Heart right ventricle (tissue), 16 donors: ENCODE measurements around the gene UBE2E1. TPM values are rescaled to one million over a fixed set of nuclear protein-coding genes. Genes with fewer than 3 reads are reported as not detected.

Experiments used
- ATAC-seq, 8 donors: fragments of 200-7000 bp; cut with Tn5 transposase; one replicate each; pipeline ENCODE4 v1.9.1; 2020; ENCODE audit warnings: mild to moderate bottlenecking in 8 of 8, moderate library complexity in 8 of 8, moderate number of reproducible peaks in 1 of 8
- DNase-seq, 2 donors: peaks; one replicate each; pipeline ENCODE4 v3.0.0-alpha.2; 2020
- H3K27ac ChIP-seq, 10 donors: fragments of 200-600 bp; sonication (generic) in 2 of 10; one replicate each; pipeline versions ENCODE4 v1.5.0 to v1.8.0; 2020 to 2022; ENCODE audit warnings: mild to moderate bottlenecking in 3 of 10
- H3K27me3 ChIP-seq, 7 donors: fragments of 200-600 bp; one replicate each; pipeline ENCODE4 v1.8.0; 2021 to 2022; ENCODE audit warnings: mild to moderate bottlenecking in 2 of 7
- H3K36me3 ChIP-seq, 9 donors: fragments of 200-600 bp; sonication (generic) in 1 of 9; one replicate each; pipeline versions ENCODE4 v1.5.0 to v1.8.0; 2020 to 2022; ENCODE audit warnings: mild to moderate bottlenecking in 2 of 9
- H3K4me1 ChIP-seq, 9 donors: fragments of 200-600 bp; sonication (generic) in 1 of 9; one replicate each; pipeline versions ENCODE4 v1.5.0 to v1.8.0; 2020 to 2022; ENCODE audit warnings: mild to moderate bottlenecking in 4 of 9
- H3K4me3 ChIP-seq, 10 donors: fragments of 200-600 bp; sonication (generic) in 2 of 10; one replicate each; pipeline versions ENCODE4 v1.5.0 to v1.8.0; 2020 to 2022; ENCODE audit warnings: mild to moderate bottlenecking in 7 of 10, moderate library complexity in 2 of 10
- H3K9me3 ChIP-seq, 11 donors: fragments of 200-600 bp in 10 of 11; sonication (generic) in 2 of 11; one replicate each; pipeline versions ENCODE4 v1.5.0 to v1.8.0; 2013 to 2022; ENCODE audit warnings: mild to moderate bottlenecking in 2 of 11, control low read depth in 1 of 11, moderate library complexity in 1 of 11
- WGBS, 2 donors: extraction: QIAGEN DNeasy Blood & Tissue Kit; methylation state at CpG; one replicate each; pipeline ENCODE4 v1.1.7; 2013; ENCODE audit warnings: inconsistent platforms in 1 of 2; 5-methylcytosine and 5-hydroxymethylcytosine counted together
- intact Hi-C, 10 donors: fragments of 100-400 bp; cut with DNase I; formaldehyde crosslinking; loops; one replicate each; pipeline versions ENCODE4 v1.11.1 to v1.14.2; 2022
- polyA plus RNA-seq, 2 donors: library from polyadenylated mRNA; stranded (reverse); fragments of 200-250 nt; gene quantifications; one replicate each; pipeline ENCODE4 v1.2.3, GENCODE V29; 2013
- total RNA-seq, 10 donors: library from RNA; stranded (reverse); fragmentation: NEBNext Ultra II Directional in 3 of 10; extraction: Animal tissue kit (Norgen Biotek cat#: 25700) in 3 of 10; gene quantifications; one replicate each; pipeline versions ENCODE4 v1.2.1 to v1.2.4, GENCODE V29; 2021 to 2023
- TF ChIP-seq, protein P1 (sequence below), 9 donors: fragments of 200-600 bp; sonication (generic) in 2 of 9; IDR thresholded peaks; one replicate each; pipeline versions ENCODE4 v1.5.0 to v1.8.0; 2021 to 2022; ENCODE audit warnings: antibody characterized with exemption in 9 of 9, mild to moderate bottlenecking in 5 of 9, moderate library complexity in 1 of 9
- donor health status: Arrhythmogenic right ventricular cardiomyopathy.
- donor health status: ischemic (EF 13 %, LVEDD 7.1; RV severe dilation, severe dysfunction).
- donor health status: healthy with polysubstance abuse.
- donor health status: DM: no; HTN: yes; CAD: no.
- donor health status: DM: no; HTN: no; CAD: no.
- donor health status: ischemic (EF 25% LVEDD 6.9; RV normal size, moderate dysfunction).
- donor health status: ischemic (EF 25% LVEDD 5.7; RV mildly dilated, moderate dysfunction).
- donor health status: healthy.
- donor health status: DM: yes; HTN: yes; CAD: no.
- donor health status: Ischemic cardiomyopathy.
- donor health status: ischemic (EF 35%, LVEDD 5.7; RV mildly dilated, moderate dysfunction).
- donor health status: nonischemic (EF 11% LVEDD 7.7; RV severe dilation, severe dysfunction).
- donor health status: DM: yes; HTN: yes; CAD: no.
- donor health status: PGD.
- donor health status: ischemic (EF 29% LVEDD 5.4; RV normal size, mild dysfunction).
- donor health status: nonischemic (EF 23%, LVEDD 6.1; RV moderate dilation, normal function).

The UBE2E1 gene
- total and polyA plus RNA-seq, 12 donors, result 45.2 to 88.8 (median 64.5) TPM

DNA sequence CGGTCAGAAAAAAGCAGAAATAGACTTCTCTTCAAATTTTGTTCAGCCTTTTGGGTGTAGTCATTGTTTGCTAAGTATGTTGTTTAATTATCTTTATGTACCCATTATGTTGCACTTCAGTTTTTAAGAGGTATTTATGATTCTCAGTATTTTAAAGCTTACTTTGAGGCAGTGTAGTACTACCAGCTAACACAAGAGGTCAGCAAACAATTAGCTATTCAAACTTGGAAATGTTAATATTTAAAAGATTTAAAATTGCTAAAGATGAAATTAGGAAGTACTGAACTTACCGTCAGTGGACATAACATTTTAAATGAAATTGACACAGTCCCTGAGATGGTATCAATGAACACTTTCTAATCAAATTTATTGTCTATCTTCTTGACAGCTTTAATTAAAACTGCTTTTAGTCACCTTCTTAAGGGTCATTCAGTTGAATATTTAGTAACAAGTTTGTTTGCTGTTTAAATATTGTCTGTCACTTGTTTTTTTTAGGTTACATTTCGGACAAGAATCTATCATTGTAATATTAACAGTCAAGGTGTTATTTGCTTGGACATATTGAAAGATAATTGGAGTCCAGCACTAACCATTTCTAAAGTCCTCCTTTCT lies 83.0 kb downstream of the UBE2E1 start:
- H3K4me1 ChIP-seq, result peaks cover 0 to 25% (median 14%) of the 10 kb centered on the region in 9 donors
- no peak overlapping the region for H3K27ac ChIP-seq
- DNase-seq (no peak), ATAC-seq (peak in 3 of 8 donors; percentile 27 to 44 (median 39))
- H3K36me3 ChIP-seq, result peaks cover 0 to 48% (median 0%) of the 10 kb centered on the region in 9 donors
- H3K27me3 ChIP-seq, result no peaks in the 10 kb centered on the region
- no peak overlapping the region for H3K4me3 ChIP-seq
- WGBS, 2 donors, result 59% methylated on average over 3 of the region's 3 CpGs
- TF ChIP-seq, protein P1, sequence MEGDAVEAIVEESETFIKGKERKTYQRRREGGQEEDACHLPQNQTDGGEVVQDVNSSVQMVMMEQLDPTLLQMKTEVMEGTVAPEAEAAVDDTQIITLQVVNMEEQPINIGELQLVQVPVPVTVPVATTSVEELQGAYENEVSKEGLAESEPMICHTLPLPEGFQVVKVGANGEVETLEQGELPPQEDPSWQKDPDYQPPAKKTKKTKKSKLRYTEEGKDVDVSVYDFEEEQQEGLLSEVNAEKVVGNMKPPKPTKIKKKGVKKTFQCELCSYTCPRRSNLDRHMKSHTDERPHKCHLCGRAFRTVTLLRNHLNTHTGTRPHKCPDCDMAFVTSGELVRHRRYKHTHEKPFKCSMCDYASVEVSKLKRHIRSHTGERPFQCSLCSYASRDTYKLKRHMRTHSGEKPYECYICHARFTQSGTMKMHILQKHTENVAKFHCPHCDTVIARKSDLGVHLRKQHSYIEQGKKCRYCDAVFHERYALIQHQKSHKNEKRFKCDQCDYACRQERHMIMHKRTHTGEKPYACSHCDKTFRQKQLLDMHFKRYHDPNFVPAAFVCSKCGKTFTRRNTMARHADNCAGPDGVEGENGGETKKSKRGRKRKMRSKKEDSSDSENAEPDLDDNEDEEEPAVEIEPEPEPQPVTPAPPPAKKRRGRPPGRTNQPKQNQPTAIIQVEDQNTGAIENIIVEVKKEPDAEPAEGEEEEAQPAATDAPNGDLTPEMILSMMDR (IDR thresholded peaks at IDR 0.05), result peak; percentile 65 to 89 (median 83)
- no peaks in the 10 kb centered on the region for H3K9me3 ChIP-seq
- intact Hi-C loops, result loop anchor here in 2 of 10 donors (10.0 kb wide), 2 partner anchors 96 to 346 kb away; no protein-coding TSS in a partner anchor

DNA sequence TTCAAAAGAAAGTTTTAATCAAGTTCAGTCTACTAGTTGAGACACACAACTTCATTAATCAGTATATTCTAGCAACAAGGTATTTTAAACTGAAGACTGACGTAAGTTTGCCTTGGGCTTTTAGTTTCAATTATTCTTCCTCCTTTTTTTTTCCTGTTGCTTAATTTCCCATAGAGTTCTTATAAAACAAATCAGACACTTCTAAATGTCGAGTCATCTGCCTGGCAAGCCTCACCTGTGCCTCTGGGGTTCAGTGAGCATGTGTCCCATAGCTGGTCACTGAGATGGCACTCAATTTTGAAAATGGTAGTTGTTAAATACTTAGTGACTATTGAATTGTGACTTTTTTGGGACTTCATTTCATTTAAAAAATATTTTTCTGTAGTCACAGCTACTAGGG lies 83.6 kb downstream of the UBE2E1 start:
- DNase-seq (no peak), ATAC-seq (no peak)
- Histone ChIP-seq H3K9me3 (no peaks in the 10 kb centered on the region), H3K4me3 (no peak overlapping the region), H3K27ac (no peak overlapping the region), H3K36me3 (peaks cover 0 to 55% (median 0%) of the 10 kb centered on the region in 9 donors), H3K27me3 (no peaks in the 10 kb centered on the region), H3K4me1 (peaks cover 0 to 25% (median 14%) of the 10 kb centered on the region in 9 donors)
- WGBS, 2 donors, result 85 to 86% methylated on average over 2 of the region's 2 CpGs
- intact Hi-C loops, result loop anchor here in 2 of 10 donors (10.0 kb wide), 2 partner anchors 95 to 345 kb away; no protein-coding TSS in a partner anchor
- TF ChIP-seq, protein P1 (IDR thresholded peaks at IDR 0.05), result no peak

DNA sequence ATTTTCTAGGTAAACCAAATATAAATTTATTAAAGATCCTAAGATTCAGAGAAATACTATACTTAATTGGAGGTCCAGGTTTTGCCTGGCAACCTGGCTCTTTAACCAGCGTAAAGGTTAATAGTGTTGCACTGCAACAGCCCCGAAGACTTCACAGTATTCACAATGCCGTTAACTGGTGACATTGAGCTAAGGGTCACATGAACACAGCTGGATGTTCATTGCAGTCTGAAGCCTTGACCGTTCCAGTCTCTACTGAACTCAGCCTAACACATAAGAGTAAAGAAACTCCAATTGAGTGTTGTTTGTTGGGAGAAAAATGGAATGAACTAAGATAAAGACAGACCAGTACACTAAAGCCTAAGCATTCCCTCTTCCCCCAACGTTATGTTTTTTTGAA lies 84.2 kb downstream of the UBE2E1 start:
- H3K4me3 ChIP-seq, result no peak overlapping the region
- intact Hi-C loops, result loop anchor here in 5 of 10 donors (5.0 to 10.0 kb wide), 4 partner anchors 95 to 347 kb away; no protein-coding TSS in a partner anchor
- WGBS, 2 donors, result 59 to 64% methylated on average over 5 of the region's 5 CpGs
- TF ChIP-seq, protein P1 (IDR thresholded peaks at IDR 0.05), result no peak
- H3K27ac ChIP-seq, result no peak overlapping the region
- H3K4me1 ChIP-seq, result peaks cover 0 to 25% (median 14%) of the 10 kb centered on the region in 9 donors
- ATAC-seq (peak in 4 of 8 donors; percentile 9 to 51 (median 32)), DNase-seq (no peak)
- H3K36me3 ChIP-seq, result peaks cover 0 to 60% (median 0%) of the 10 kb centered on the region in 9 donors
- no peaks in the 10 kb centered on the region for H3K27me3 ChIP-seq
- H3K9me3 ChIP-seq, result no peaks in the 10 kb centered on the region

DNA sequence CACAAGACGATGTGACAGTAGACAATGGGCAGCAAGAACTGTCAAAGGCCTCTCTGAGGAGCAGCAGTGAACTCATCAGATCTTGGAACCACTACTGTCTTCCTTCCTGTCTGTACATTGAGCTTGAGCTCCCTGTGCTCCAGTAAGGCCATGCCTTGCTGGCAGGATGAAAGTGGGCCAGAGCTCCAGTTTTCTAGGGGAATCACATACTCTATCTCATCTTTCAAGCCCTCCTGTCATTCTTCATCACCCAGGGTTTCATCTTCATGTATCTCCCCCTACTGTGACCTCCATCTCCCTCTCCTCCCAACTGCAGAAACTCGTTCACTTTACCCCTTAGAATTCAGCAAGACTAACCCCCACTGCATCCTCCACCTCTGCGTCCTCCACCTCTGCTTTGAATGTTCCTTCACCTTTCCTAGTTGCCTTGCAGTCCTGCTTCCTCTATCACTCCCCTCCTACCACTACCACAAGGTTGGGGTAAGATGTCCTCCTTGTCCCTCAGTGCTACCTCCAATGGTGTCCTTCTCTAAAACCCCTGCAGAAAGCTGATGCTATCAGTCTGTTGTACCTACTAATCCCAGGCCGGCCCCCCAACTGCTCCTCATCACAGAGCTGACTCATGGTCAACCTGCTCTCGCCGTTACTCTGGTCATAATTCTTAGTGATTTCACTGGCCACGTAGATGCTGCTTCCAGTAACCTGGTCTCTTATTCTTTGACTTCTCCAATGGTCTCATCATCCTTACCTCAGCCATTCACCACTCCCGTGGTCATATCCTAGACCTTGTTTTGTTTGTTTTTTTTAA lies 88.7 kb downstream of the UBE2E1 start:
- WGBS, 2 donors, result 86 to 87% methylated on average over 8 of the region's 8 CpGs
- Histone ChIP-seq H3K27ac (no peak overlapping the region), H3K9me3 (no peaks in the 10 kb centered on the region), H3K36me3 (peaks cover 0 to 90% (median 0%) of the 10 kb centered on the region in 9 donors), H3K27me3 (no peaks in the 10 kb centered on the region), H3K4me3 (no peak overlapping the region), H3K4me1 (peaks cover 0 to 6% (median 0%) of the 10 kb centered on the region in 9 donors)
- intact Hi-C loops, result loop anchor here in 3 of 10 donors (5.0 to 10.0 kb wide), 3 partner anchors 100 to 343 kb away; no protein-coding TSS in a partner anchor
- ATAC-seq (peak in 1 of 8 donors; percentile 10), DNase-seq (no peak)
- TF ChIP-seq, protein P1 (IDR thresholded peaks at IDR 0.05), result no peak
